ENCODE results near the gene WWOX.

WWOX gene

DNA sequence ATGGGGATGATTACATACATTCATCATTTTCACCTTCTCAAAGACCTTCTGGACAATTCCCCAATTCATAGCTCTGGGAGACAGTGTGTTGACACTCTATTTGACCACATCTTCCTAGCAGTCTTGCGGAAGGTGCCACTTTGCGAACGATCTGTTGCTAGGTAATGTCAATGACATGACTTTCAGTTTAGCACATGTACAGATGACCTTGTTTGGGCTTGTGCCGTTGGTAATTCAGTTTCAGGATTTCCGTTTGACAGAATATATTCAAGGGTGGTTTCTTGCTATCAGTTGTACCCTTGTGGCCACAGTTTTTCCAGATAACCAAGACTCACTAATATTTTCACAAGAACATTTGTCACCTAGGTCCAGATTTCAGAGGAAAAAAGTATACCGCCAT lies 478.2 kb downstream of the WWOX start:
- DNase-seq (ENCODE audit: low read depth), result no peak
- TF ChIP-seq, protein P1, sequence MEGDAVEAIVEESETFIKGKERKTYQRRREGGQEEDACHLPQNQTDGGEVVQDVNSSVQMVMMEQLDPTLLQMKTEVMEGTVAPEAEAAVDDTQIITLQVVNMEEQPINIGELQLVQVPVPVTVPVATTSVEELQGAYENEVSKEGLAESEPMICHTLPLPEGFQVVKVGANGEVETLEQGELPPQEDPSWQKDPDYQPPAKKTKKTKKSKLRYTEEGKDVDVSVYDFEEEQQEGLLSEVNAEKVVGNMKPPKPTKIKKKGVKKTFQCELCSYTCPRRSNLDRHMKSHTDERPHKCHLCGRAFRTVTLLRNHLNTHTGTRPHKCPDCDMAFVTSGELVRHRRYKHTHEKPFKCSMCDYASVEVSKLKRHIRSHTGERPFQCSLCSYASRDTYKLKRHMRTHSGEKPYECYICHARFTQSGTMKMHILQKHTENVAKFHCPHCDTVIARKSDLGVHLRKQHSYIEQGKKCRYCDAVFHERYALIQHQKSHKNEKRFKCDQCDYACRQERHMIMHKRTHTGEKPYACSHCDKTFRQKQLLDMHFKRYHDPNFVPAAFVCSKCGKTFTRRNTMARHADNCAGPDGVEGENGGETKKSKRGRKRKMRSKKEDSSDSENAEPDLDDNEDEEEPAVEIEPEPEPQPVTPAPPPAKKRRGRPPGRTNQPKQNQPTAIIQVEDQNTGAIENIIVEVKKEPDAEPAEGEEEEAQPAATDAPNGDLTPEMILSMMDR (IDR thresholded peaks at IDR 0.05; ENCODE audit: control insufficient read depth, extremely low read depth, insufficient read depth), result no peak
- no peak overlapping the region for H3K4me3 ChIP-seq (ENCODE audit: low read depth, low read length)

DNA sequence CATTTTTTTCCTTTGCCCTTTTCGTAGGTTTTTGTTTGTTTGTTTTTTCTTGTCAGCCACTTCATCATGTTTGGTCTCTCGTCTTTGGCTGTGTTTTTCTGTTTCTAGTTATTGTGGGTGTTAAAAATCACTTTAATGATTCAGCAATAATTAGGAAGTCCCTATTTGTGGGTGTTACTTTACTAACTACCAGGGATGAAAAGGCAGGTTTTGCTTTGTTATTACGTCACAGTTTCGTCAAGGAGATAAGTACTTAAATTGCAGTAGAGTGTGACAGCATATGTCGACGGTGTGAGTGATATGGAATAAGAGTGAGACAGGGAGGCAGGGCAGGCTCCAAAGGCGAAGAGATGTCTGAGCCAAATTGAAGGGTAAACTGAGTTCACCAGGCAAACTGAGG lies 479.6 kb downstream of the WWOX start:
- DNase-seq (ENCODE audit: low read depth), result no peak
- no peak overlapping the region for H3K4me3 ChIP-seq (ENCODE audit: low read depth, low read length)
- TF ChIP-seq, protein P1 (IDR thresholded peaks at IDR 0.05; ENCODE audit: control insufficient read depth, extremely low read depth, insufficient read depth), result no peak

DNA sequence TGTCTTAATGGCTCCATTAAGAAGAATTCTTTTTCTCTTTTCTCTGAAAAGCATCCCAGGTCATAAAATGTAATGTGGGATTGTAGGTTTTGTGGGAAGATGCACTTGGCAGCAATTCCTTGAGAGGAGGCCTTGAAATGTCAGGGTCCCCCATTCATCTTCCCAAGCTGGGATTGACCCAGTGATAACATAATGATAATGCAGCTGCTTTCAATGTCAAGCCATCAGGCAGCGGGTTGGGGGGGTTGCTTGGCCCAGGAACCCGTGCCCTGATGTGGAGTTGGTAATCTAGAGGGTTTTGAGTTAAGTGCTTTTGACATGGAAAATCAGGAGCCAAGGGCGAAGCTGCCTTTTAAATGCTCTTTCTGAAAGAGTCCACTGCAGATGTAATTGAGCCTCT lies 484.0 kb downstream of the WWOX start:
- TF ChIP-seq, protein P1 (IDR thresholded peaks at IDR 0.05; ENCODE audit: control insufficient read depth, extremely low read depth, insufficient read depth), result no peak
- no peak for DNase-seq (ENCODE audit: low read depth)

DNA sequence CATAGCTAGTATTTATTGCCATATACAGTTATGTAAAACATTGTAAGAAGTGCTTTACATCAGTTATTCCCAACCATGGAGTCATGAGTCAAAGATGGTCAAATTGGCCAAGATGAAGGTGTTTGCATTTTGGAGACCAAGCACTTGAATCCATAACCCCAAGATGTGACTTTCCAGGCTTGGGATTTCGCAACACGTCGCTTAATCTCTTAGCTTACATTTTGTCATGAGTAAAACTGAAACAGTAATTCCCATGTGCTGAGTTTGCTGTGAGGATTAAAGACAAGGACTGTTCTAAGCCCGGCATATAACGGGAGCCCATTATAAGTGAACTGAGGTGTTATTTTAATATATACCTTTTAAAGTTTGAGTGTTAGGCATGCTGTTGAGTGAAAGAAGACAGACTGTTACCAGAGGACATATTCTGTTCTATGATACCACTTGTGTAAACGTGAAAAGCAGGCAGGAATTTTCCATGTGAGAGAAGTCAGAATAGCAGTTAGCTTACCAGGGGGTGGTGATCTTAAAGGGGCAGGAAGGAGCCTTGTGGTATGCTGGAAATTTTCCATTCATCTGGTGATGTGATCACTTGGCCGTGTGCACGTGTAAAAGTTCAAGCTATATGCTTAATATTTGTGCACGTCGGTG lies 484.9 kb downstream of the WWOX start:
- H3K4me3 ChIP-seq (ENCODE audit: low read depth, low read length), result no peak overlapping the region
- no peak for DNase-seq (ENCODE audit: low read depth)
- TF ChIP-seq, protein P1 (IDR thresholded peaks at IDR 0.05; ENCODE audit: control insufficient read depth, extremely low read depth, insufficient read depth), result no peak

More for the DNA sequence above, 484.0 kb downstream of the WWOX start:
- H3K4me3 ChIP-seq (ENCODE audit: low read depth, low read length), result no peak overlapping the region

DNA sequence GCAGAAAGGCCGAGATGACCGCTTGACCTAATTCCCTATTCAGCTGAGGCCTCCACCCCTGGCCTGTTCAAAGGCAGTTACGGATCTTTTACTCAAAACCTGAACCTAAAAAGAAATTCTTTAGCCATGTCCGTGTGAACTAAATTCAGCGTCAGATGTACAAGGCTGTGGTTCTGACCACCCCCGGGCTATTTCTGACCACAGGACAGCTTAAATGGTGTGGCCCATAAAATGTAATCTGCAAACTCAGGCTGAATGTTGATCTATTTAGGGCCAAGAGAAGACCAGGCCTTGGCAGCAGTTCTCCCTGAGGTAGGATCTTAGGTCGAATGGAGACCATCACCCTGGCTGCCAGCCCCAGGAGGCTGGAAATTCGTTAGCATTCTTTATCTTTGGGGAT lies 485.5 kb downstream of the WWOX start:
- H3K4me3 ChIP-seq (ENCODE audit: low read depth, low read length), result no peak overlapping the region
- no peak for DNase-seq (ENCODE audit: low read depth)
- TF ChIP-seq, protein P1 (IDR thresholded peaks at IDR 0.05; ENCODE audit: control insufficient read depth, extremely low read depth, insufficient read depth), result no peak

DNA sequence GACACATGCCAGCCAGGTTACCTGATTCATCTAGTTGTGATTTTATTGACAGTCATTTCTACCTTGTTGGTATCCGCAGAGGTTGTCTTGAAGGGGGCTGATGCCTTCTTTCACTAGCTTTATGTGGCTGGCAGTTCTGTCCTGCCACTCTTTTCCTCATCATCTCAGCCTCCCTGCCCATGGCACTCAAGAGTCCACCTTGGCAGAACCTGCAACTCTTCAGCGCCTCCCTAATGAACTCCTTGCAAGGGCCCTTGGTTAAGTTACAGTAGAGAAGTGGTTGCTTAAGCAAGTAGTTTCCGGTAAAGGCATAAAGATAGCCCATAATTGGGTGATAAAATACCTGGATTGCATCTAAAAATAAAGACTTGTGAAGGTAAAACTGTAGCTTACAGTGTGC lies 489.9 kb downstream of the WWOX start:
- TF ChIP-seq, protein P1 (IDR thresholded peaks at IDR 0.05; ENCODE audit: control insufficient read depth, extremely low read depth, insufficient read depth), result no peak
- no peak for DNase-seq (ENCODE audit: low read depth)
- H3K4me3 ChIP-seq (ENCODE audit: low read depth, low read length), result no peak overlapping the region

DNA sequence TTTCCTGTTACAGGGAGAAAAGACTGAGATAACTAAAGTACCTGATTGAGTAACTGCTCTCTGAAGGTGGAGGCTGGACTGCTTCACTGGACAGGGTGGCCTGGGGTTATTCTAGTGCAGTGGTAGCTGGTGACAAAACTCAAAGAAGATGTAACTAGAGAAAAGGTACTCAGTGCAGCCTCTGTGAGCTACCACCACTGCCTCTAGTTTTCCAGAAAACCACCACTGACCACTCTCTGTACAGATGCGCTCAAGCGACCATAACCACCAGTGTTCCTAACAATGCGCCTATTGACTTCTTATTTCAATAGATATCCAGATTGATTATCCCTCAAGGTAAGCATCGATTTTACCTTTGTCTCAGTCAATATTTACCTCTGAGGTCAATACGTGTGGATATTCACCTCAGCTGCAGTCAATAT lies 492.2 kb downstream of the WWOX start:
- H3K4me3 ChIP-seq (ENCODE audit: low read depth, low read length), result no peak overlapping the region
- TF ChIP-seq, protein P1 (IDR thresholded peaks at IDR 0.05; ENCODE audit: control insufficient read depth, extremely low read depth, insufficient read depth), result no peak
- DNase-seq (ENCODE audit: low read depth), result no peak

All from LNCaP clone FGC (cell line).